Activated T-cell treated with anti-CD3 and anti-CD28 coated beads, Interleukin-2, amount 50 U/mL, for 24 hours (primary cell): Measurements from ENCODE around the gene PRKRIP1.

ENCODE experiments used
- DNase-seq: peaks from one replicate; pipeline ENCODE4 v3.0.0-alpha.2; 2020
- H3K27ac Mint-ChIP-seq: 2 replicates; pipeline ENCODE4 v1.8.0; 2020; ENCODE audit warnings: mild to moderate bottlenecking, mixed read lengths
- H3K27me3 Mint-ChIP-seq: 2 replicates; pipeline ENCODE4 v1.8.0; 2020; ENCODE audit warnings: mixed read lengths
- H3K36me3 Mint-ChIP-seq: 2 replicates; pipeline ENCODE4 v1.8.0; 2020; ENCODE audit warnings: low read depth, mixed read lengths
- H3K4me1 Mint-ChIP-seq: 2 replicates; pipeline ENCODE4 v1.8.0; 2020; ENCODE audit warnings: low read depth, mixed read lengths
- H3K4me3 Mint-ChIP-seq: 2 replicates; pipeline ENCODE4 v1.8.0; 2020; ENCODE audit warnings: mild to moderate bottlenecking, moderate library complexity, mixed read lengths
- H3K9me3 Mint-ChIP-seq: 2 replicates; pipeline ENCODE4 v1.8.0; 2020; ENCODE audit warnings: mixed read lengths

PRKRIP1 gene

DNA sequence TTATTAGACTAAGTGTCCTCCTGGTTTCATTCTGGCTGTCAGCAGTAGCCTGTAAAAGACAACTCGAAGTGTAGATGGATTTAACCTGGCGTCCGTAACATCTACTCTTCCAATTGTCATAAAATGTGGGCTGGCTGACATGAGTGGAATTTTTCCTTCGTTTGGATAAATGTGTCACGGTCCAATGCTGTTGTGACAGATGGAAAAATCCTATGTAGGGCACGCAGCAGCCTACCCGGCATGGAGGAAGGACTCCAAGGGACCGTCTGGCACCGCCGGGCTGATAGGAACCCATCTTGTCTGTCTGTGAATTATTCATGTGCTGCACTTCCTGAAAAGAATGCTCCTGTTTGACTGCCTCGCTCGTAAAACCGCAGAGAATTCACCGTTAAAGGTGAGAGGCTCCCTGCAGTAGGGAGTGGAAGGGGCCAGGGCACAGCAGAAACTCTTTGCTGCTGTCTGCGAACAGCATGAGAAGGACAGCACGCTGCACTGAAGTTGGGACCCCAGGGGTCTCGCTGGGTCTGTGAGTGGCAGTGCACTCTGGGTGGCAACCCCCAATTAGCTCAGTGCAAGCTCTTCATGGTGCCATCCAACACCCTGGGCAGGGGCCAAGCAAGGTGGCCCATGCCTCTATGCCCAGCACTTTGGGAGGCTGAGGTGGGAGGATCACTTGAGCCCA lies 35.6 kb downstream of the PRKRIP1 start:
- H3K9me3 Mint-ChIP-seq = no peaks in the 10 kb centered on the region
- peak; percentile 70 for DNase-seq
- H3K27me3 Mint-ChIP-seq = no peaks in the 10 kb centered on the region
- H3K27ac Mint-ChIP-seq = peak overlapping the region; percentile 93
- H3K36me3 Mint-ChIP-seq = peaks cover 37% of the 10 kb centered on the region
- peak overlapping the region; percentile 73 for H3K4me3 Mint-ChIP-seq
- peaks cover 66% of the 10 kb centered on the region for H3K4me1 Mint-ChIP-seq

DNA sequence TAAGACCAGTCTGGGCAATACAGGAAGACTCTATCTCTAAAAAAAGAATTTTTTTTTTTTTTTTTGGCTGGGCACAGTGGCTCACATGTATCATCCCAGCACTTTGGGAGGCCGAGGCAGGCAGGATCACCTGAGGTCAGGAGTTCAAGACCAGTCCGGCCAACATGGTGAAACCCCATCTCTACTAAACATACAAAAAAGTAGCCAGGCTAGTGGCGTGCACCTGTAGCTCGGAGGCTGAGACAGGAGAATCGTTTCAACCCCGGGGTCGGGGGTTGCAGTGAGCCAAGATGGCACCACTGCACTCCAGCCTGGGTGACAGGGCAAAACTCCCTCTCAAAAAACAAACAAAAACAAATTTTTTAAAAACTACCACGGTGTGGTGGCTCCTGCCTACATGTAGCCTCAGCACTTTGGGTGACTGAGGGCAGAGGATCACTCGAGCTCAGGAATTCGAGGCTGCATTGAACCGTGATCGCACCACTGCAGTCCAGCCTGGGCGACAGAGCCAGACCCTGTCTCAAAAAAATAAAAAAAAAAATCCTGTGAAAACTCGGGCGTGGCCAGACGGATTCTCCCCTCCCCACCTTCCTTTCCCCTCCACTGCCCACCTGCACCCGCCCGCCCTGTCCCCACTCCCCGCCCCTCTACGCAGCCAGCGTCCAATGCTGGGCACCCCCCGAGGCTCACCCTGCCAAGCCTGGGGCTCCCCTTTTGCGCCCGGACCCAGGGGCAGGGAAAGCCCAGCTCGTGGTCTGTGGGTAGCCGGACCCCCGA lies 36.5 kb downstream of the PRKRIP1 start:
- H3K4me1 Mint-ChIP-seq = peaks cover 59% of the 10 kb centered on the region

DNA sequence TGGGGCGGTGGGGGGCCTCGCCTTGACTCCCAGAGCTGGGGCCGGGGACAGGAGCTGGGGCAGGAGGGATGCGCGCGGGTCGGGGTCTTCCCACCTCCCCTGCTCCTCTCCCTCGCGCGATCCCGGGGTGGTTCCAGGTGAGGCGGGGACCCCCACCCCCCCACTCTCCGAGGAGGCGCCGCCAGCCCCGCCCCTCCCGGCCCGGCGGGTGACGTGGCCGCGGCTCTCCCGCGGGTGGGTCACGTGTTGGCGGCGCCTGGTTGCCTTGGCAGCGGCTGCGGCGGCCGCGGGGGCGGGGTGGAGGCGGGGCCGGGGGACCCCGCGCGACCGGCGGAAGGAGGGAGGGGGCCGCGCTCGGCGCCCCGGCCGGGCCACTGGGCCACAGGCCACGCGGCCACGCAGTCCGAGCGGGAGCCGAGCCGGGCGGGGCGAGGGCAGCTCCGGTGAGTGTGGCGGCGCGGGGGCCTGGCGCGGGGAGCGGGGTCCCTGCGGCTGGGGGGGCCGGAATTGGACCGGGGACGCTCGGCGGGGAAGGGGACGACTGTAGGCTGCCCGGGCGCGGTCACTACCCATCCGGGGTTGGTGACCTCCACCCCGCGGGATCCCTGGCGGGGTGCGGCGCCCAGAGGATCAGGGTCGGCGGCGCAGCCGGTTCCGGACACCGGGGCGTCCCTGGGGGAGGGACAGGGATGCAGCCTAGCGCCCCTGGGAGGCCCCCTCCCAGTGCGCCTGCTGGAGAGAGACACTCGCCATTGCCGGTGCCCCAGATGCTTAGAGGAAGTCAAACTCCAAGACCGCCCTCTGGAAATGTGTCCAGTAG lies 37.3 kb downstream of the PRKRIP1 start, which contains the start of gene ORAI2:
ORAI2 (plus strand) TSS at position 357 of the 820 bp plus-strand sequence. CDS start 5,382 bp downstream, outside the sequence.
- Mint-ChIP-seq H3K4me1 (peaks cover 52% of the 10 kb centered on the region), H3K36me3 (peaks cover 30% of the 10 kb centered on the region), H3K27me3 (no peaks in the 10 kb centered on the region), H3K4me3 (peak within 1 kb of the TSS; percentile 87), H3K9me3 (no peaks in the 10 kb centered on the region), H3K27ac (peak within 1 kb of the TSS; percentile 93)
- peak; percentile 91 for DNase-seq

More for the DNA sequence above, 36.5 kb downstream of the PRKRIP1 start:
- peak overlapping the region; percentile 73 for H3K4me3 Mint-ChIP-seq
- peaks cover 33% of the 10 kb centered on the region for H3K36me3 Mint-ChIP-seq
- DNase-seq = peak; percentile 42
- no peaks in the 10 kb centered on the region for H3K27me3 Mint-ChIP-seq
- H3K9me3 Mint-ChIP-seq = no peaks in the 10 kb centered on the region
- H3K27ac Mint-ChIP-seq = peak overlapping the region; percentile 93

DNA sequence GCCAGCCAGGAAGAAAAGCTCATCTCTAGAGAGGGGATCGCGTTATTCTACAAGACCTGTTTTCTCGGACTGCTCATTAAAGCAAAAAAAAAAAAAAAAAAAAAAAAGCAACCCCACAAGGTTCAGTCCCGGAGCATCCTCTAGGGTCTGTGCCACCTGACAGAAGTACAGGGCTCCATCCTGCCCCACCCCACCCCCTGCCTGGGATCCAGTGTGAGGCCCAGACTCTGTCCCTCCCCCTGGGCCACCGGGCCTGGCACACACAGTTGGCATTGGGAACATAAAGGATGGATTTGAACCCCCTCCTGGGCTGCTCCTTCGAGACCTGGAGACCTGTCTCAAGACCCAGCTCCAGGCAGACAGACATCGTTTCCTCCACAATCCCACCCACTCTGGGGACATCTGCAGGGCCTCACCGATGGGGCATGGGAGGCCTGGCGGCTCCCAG lies 37.9 kb downstream of the PRKRIP1 start:
- Mint-ChIP-seq H3K36me3 (peaks cover 35% of the 10 kb centered on the region), H3K4me3 (peak overlapping the region; percentile 87), H3K27me3 (no peaks in the 10 kb centered on the region), H3K4me1 (peaks cover 51% of the 10 kb centered on the region), H3K27ac (peak overlapping the region; percentile 84), H3K9me3 (no peaks in the 10 kb centered on the region)
- DNase-seq = peak; percentile 48

DNA sequence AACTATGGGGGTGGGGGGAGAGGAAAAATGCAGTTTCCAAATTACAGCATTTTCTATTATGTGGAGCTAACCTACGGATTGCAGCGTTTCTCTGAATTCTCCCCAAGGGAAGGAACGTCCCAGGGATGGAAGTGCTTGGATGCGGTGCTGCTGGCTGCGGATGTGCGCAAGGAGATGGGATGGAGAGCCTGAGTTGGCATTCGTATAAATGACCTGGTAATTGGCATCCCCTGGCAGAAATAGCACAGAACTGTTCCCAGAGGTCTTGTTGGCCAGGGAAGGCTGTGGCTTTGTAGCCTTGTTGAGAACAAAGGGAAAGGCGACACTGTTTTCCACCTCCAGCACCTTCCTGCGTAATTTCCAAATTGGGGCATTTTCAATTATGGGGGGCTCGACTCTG lies 40.0 kb downstream of the PRKRIP1 start:
- H3K27ac Mint-ChIP-seq = no peak overlapping the region
- no peak overlapping the region for H3K4me3 Mint-ChIP-seq
- H3K27me3 Mint-ChIP-seq = no peaks in the 10 kb centered on the region

DNA sequence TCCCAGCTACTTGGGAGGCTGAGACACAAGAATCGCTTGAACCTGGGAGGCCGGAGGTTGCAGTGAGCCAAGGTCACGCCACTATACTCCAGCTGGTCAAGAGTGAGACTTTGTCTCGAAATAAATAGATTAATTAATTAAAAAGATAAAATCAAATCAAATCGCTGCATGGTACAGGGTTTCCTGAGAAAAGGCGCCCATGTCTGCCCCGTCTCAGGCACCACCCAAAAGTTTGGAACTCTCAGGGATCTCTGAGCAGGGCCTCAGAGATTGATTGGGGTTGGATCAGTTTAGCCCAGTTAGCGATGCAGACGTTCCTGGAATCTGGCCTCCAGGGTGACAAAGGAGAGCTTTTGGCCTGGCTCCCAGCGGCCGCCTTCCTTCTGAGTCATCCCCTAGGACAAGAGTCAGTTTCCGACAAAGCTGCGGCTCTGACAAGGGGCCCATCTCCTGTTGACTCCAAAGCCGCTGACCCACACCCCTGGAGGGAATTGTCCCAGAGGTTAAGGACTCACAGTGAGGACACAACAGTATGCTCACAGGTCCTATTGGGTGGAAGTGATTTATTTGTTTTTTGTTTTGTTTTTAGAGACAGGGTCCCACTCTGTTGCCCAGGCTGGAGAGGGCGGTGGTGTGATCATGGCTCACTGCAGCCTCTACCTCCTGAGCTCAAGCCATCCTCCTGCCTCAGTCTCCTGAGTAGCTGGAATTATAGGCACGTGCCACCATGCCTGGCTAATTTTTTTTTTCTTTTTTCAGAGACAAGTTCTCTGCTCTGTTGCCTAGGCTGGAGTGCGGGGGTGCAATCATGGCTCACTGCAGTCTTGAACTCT lies 44.0 kb downstream of the PRKRIP1 start:
- Mint-ChIP-seq H3K4me1 (peaks cover 8% of the 10 kb centered on the region), H3K9me3 (no peaks in the 10 kb centered on the region), H3K27me3 (no peaks in the 10 kb centered on the region), H3K36me3 (peaks cover 48% of the 10 kb centered on the region), H3K27ac (no peak overlapping the region), H3K4me3 (no peak overlapping the region)
- no peak for DNase-seq

More for the DNA sequence above, 40.0 kb downstream of the PRKRIP1 start:
- no peaks in the 10 kb centered on the region for H3K9me3 Mint-ChIP-seq
- DNase-seq = no peak
- H3K4me1 Mint-ChIP-seq = peaks cover 33% of the 10 kb centered on the region
- H3K36me3 Mint-ChIP-seq = peaks cover 36% of the 10 kb centered on the region

DNA sequence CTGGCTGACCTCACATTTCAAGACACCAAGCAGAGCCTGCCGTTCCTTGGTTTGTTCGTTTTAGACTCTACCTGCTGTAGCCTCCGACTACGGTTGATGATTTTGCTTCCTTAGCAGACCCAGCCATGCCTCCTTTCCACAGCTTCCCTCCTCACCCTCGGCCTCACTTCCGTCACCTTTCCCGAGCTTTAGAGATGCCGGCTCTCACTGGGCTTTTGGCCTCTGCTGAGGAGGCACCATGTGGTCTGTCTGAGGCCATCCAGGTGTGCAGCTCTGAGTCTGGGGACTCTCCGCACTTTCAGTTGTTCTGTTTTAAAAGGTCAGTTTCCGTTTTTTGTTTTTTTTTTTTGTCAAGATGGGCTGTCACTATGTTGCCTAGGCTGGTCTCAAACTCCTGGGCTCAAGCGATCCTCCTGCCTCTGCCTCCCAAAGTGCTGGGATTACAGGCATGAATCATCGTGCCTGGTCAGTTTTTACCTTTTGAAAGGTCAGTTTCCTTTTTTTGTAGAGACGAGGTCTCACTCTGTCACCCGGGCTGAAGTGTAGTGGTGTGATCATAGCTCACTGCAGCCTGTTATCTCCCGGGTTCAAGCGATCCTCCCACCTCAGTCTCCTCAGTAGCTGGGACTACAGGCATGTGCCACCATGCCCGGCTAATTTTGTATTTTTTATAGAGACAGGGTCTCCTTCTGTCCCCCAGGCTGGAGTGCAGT lies 49.0 kb downstream of the PRKRIP1 start:
- Mint-ChIP-seq H3K4me3 (no peak overlapping the region), H3K9me3 (no peaks in the 10 kb centered on the region), H3K27ac (peak overlapping the region; percentile 50), H3K4me1 (peaks cover 2% of the 10 kb centered on the region), H3K36me3 (peaks cover 51% of the 10 kb centered on the region), H3K27me3 (no peaks in the 10 kb centered on the region)
- no peak for DNase-seq

DNA sequence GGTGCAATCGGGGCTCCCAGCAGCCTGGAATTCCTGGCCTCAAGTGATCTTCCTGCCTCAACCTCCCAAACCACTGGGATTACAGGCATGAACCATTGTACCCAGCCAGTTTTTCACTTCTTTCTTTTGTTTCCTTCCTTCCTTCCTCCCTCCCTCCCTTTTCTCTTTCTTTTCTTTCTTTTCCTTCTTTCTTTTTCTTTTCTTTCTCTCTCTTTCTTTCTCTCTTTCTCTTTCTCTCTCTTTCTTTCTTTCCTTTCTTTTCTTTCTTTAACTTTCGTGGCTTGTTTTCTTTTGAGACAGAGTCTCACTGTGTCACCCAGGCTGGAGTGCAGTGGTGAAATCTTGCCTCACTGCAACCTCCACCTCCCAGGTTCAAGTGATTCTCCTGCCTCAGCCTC lies 49.5 kb downstream of the PRKRIP1 start:
- H3K4me3 Mint-ChIP-seq = no peak overlapping the region
- H3K9me3 Mint-ChIP-seq = no peaks in the 10 kb centered on the region
- DNase-seq = no peak
- H3K27ac Mint-ChIP-seq = peak overlapping the region; percentile 40
- H3K36me3 Mint-ChIP-seq = peaks cover 49% of the 10 kb centered on the region
- H3K27me3 Mint-ChIP-seq = no peaks in the 10 kb centered on the region
- H3K4me1 Mint-ChIP-seq = peaks cover 2% of the 10 kb centered on the region

DNA sequence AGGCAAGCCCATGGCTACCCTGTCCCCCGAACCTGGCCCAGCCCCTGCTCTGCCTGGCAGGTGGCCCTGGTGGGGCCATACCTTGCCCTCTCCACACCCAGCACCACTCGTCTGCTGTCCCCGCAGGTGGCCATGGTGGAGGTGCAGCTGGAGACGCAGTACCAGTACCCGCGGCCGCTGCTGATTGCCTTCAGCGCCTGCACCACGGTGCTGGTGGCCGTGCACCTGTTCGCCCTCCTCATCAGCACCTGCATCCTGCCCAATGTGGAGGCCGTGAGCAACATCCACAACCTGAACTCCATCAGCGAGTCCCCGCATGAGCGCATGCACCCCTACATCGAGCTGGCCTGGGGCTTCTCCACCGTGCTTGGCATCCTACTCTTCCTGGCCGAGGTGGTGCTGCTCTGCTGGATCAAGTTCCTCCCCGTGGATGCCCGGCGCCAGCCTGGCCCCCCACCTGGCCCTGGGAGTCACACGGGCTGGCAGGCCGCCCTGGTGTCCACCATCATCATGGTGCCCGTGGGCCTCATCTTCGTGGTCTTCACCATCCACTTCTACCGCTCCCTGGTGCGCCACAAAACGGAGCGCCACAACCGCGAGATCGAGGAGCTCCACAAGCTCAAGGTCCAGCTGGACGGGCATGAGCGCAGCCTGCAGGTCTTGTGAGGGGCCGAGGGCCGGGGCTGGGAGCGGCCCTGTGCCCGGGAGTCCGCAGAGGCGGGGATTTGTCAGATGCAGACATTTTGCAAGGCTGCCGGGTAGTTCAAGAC lies 50.4 kb downstream of the PRKRIP1 start:
- Mint-ChIP-seq H3K4me1 (peaks cover under 1% of the 10 kb centered on the region), H3K9me3 (no peaks in the 10 kb centered on the region), H3K4me3 (no peak overlapping the region), H3K27me3 (no peaks in the 10 kb centered on the region), H3K36me3 (peaks cover 48% of the 10 kb centered on the region), H3K27ac (no peak overlapping the region)
- DNase-seq = no peak

DNA sequence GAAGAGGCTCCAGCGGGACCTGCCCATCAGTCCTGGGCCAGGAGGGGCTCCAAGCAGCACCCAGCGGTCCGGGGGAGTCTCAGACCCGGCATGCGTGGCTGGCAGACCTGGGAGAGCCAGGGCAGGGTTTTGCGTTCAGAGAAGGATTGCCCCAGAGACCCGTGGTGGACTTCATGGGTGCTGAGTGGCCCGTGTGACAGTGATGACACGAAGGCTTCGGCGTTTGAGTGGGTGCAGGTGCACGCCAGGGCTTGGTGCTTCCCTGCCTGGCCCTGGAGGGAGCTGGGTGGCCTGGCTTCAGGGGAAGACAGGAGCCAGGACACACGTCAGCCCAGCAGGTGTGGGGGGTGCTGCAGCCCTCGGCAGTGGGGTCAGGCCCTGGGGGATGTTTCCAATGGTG lies 51.1 kb downstream of the PRKRIP1 start:
- Mint-ChIP-seq H3K4me1 (no peaks in the 10 kb centered on the region), H3K27me3 (no peaks in the 10 kb centered on the region), H3K27ac (no peak overlapping the region), H3K9me3 (no peaks in the 10 kb centered on the region), H3K36me3 (peaks cover 41% of the 10 kb centered on the region), H3K4me3 (no peak overlapping the region)
- no peak for DNase-seq

DNA sequence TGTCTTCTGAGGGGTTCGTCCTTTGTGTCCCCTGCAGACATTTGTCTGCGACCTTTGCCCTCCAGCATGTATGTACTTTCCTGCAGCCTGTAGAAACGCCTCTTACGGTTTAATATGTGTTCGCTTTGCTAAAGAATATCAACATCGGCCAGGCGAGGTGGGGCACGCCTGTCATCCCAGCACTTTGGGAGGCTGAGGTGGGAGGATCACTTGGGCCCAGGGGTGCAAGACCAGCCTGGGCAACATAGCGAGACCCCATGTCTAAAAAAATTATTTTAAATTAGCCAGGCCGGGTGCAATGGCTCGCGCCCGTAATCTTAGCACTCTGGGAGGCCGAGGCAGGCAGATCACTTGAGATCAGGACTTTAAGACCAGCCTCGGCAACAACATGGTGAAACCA lies 53.0 kb downstream of the PRKRIP1 start:
- Mint-ChIP-seq H3K36me3 (peaks cover 33% of the 10 kb centered on the region), H3K4me1 (no peaks in the 10 kb centered on the region), H3K27ac (no peak overlapping the region), H3K4me3 (no peak overlapping the region), H3K9me3 (no peaks in the 10 kb centered on the region), H3K27me3 (no peaks in the 10 kb centered on the region)
- DNase-seq = no peak

DNA sequence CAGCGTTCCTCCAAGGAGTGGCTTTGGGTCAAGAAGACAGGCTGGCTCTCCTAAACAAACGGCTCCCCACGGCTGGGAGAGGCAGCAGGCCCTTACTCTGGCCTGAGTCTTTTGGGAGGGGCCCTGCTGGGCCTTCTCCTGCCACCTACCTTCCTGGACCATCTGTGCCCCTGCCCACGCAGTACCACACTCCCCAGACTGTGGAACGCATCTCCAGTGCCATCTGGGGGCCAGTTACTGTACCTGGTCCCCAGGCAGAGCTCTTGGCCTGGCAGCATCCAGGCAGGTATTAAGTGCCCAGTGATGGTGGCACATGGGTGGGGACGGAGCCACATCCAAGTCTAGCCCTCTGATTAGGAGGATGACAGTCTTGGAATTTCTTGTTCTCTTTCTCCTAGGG lies 54.1 kb downstream of the PRKRIP1 start:
- Mint-ChIP-seq H3K36me3 (peaks cover 28% of the 10 kb centered on the region), H3K27ac (no peak overlapping the region), H3K4me3 (no peak overlapping the region), H3K9me3 (no peaks in the 10 kb centered on the region), H3K27me3 (no peaks in the 10 kb centered on the region), H3K4me1 (no peaks in the 10 kb centered on the region)
- DNase-seq = peak; percentile 66
